Measurements from ENCODE around the gene FPGS. TPM values are rescaled to one million over a fixed set of nuclear protein-coding genes. Genes with fewer than 3 reads are reported as not detected.

FPGS gene
- total RNA-seq, 1 donor from 2014 or later = 31.5 TPM

DNA sequence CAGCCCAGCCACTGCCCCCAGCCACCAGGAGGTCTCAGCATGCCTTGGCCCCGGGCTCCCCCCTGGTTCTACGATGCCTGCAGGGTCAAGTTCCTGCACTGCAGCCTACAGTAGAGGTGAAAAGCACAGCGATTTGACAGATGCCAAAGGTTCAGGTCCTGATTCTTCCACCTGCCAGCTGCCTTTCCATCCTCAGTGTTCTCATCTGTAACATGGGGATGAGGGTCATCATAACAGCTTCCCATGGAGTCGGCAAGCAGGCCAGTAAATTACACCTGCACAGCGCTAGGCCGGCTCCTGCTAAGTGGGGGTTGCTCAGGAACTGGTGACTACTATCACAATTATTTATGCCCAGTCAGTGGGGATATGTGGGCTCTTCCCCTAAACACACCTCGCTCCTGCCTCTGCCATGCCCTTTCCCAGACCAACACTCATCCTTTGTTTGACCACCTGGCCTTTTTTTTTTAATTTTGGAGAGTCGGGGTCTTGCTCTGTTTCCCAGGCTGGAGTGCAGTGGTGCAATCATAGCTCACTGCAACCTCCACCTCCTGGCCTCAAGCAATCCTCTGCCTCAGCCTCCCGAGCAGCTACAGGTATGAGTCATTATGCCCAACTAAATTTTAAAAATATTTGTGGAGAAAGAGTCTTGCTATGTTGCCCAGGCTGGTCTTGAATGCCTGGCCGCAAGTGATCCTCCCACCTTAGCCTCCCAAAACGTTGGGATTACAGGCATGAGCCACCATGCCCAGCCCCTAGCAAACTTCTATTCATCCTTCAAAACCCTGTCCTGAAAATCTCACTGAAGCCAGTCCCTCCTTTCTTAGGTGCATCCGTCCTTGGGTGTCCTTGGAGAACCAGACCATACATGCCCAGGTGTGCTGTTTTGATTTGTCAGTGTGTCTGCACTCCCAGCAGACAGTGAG lies 45.4 kb downstream of the FPGS start:
- ATAC-seq (ENCODE audit: poor library complexity) (no peak), DNase-seq (no peak)
- intact Hi-C loops (cut with DNase I) = no loop called here

- intact Hi-C loops (cut with DNase I) = no loop called here
- ATAC-seq (ENCODE audit: poor library complexity) = no peak
- DNase-seq = no peak
Observed at GRCh38 chr9:127848756-127849504, 46.2 kb downstream of the FPGS start.

DNA sequence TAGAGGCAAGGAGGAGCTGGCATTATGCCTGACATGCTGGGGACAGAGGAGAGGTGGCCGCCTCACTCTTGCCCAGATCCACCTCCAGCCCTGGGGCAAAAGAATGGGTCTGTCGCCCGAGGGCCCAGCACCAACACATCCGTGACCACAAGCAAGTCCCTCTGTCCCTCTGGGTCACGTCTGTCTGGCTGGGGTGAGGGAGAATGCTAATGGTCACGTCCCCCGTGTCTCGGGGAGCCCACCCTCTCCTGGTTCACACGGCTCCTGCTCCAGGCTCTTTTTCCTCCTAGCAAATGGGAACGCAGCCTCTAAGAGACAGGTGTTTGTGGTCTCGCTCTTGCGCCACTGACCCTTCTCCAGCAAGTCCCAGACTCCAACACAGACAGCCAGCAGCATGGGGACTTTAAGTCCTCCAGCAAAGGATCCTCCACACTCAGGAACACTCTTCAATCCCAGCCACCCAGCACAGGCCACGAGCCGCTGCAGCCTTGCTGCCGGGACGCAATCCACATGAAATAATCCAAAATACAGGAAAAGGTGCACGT lies 47.7 kb downstream of the FPGS start:
- DNase-seq = no peak
- no peak for ATAC-seq (ENCODE audit: poor library complexity)
- intact Hi-C loops (cut with DNase I) = no loop called here

- DNase-seq (no peak), ATAC-seq (ENCODE audit: poor library complexity) (no peak)
- intact Hi-C loops (cut with DNase I) = no loop called here
Observed at GRCh38 chr9:127852829-127853228, 50.1 kb downstream of the FPGS start.

- intact Hi-C loops (cut with DNase I) = no loop called here
- ATAC-seq (ENCODE audit: poor library complexity) (peak; percentile 3), DNase-seq (no peak)
Observed at GRCh38 chr9:127853312-127854183, 50.9 kb downstream of the FPGS start.

- intact Hi-C loops (cut with DNase I) = no loop called here
- DNase-seq (peak; percentile 92), ATAC-seq (ENCODE audit: poor library complexity) (peak; percentile 66)
Observed at GRCh38 chr9:127854184-127854806, 51.6 kb downstream of the FPGS start, which contains the start of gene ENG. Gene ENG, minus strand, starts transcription at chr9:127854658. Its CDS starts 303 bp downstream, at chr9:127854355.

- no peak for ATAC-seq (ENCODE audit: poor library complexity)
- intact Hi-C loops (cut with DNase I) = no loop called here
- no peak for DNase-seq
Observed at GRCh38 chr9:127854960-127855359, 52.3 kb downstream of the FPGS start.

- intact Hi-C loops (cut with DNase I) = no loop called here
- DNase-seq (no peak), ATAC-seq (ENCODE audit: poor library complexity) (no peak)
Observed at GRCh38 chr9:127855522-127855921, 52.8 kb downstream of the FPGS start.

GRCh38 chr9:127856094-127856728 lies 53.5 kb downstream of the FPGS start:
- intact Hi-C loops (cut with DNase I) = no loop called here

GRCh38 chr9:127856729-127857116 lies 54.0 kb downstream of the FPGS start:
- DNase-seq (no peak), ATAC-seq (ENCODE audit: poor library complexity) (no peak)
- intact Hi-C loops (cut with DNase I) = no loop called here

More at GRCh38 chr9:127856094-127856728, 53.5 kb downstream of the FPGS start:
- no peak for DNase-seq
- ATAC-seq (ENCODE audit: poor library complexity) = no peak

- DNase-seq (no peak), ATAC-seq (ENCODE audit: poor library complexity) (no peak)
- intact Hi-C loops (cut with DNase I) = no loop called here
Observed at GRCh38 chr9:127857278-127857677, 54.6 kb downstream of the FPGS start.

GRCh38 chr9:127858041-127858512 lies 55.4 kb downstream of the FPGS start:
- intact Hi-C loops (cut with DNase I) = no loop called here
- ATAC-seq (ENCODE audit: poor library complexity) = peak; percentile 18
- DNase-seq = peak; percentile 85

- intact Hi-C loops (cut with DNase I) = no loop called here
- ATAC-seq (ENCODE audit: poor library complexity) (peak; percentile 29), DNase-seq (peak; percentile 44)
Observed at GRCh38 chr9:127860260-127860659, 57.6 kb downstream of the FPGS start.

DNA sequence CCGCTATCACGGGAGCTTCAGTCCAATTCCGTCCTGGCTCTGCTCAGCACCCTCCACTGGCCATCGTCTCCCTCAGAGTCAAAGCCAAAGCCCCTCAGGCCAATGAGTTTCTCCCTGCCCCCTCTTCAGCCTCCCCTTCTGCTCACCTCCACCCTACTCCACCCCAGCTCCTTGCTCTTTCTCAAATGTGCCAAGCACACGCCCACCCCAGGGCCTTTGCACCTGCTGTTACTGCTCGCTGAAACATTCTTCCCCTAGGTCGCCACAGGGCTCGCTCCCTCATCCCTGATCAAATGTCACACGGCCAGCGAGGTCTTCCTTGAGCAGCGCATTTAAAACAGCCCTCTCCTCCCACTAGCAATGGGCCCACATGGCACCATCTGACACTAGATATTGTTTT lies 58.1 kb downstream of the FPGS start:
- ATAC-seq (ENCODE audit: poor library complexity) (no peak), DNase-seq (no peak)
- intact Hi-C loops (cut with DNase I) = no loop called here

DNA sequence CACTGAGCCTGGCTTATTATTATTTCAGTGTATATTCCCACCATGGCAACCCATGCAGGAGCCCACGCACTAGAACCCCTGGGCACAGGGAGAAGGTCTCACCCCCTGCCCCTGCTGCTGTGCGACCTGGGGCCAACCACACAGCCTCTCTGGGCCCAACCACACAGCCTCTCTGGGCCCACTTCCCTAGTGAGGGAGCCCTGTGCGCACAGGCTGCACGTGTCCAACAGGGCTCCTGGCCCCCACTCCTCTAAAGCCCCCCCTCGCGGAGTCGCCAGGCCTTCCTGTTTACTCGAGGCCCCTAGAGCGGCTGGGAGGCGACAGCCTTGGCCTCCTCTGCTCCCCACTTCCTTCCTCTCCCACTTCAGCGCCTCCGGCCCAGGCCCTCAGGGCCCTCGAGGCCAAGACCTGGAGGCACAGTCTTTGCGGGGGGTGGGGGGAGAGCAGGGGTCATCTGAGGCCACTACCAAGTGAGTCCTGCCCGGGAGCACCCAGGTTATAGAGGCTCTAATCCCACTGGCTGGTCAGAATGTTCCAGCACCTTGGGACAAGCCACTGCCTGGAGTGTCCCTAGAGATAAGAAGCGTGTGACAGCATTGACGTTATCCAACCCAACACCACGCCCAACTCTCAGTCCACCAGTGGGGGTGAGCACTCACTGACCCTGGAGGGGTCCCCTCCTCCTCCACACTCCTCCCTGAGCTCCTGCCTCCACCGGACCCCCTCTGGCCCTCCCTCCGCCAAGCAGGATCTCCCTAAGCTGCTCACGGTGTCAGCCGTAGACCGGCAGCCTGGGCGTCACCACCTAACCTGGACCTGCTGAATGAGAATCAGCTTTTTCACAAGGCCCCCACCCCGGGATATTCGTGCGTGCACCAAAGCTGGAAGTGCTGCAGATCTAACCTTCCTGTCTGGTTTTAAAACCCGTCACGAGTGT lies 59.7 kb downstream of the FPGS start:
- ATAC-seq (ENCODE audit: poor library complexity) (peak; percentile 76), DNase-seq (peak; percentile 91)
- intact Hi-C loops (cut with DNase I) = no loop called here

GRCh38 chr9:127863191-127863621 lies 60.5 kb downstream of the FPGS start:
- DNase-seq (no peak), ATAC-seq (ENCODE audit: poor library complexity) (no peak)
- intact Hi-C loops (cut with DNase I) = no loop called here
